H1 (cell line): ENCODE measurements around the gene GARNL3. TPM values are rescaled to one million over a fixed set of nuclear protein-coding genes. Genes with fewer than 3 reads are reported as not detected.

Experiments
- CTBP2 ChIP-seq: IDR thresholded peaks from 2 replicates; pipeline ENCODE4 v1.7.0; 2011; ENCODE audit warnings: borderline replicate concordance, mild to moderate bottlenecking, moderate library complexity, mixed read lengths, low read length; ENCODE audit not compliant: insufficient read depth, insufficient read length
- JUND ChIP-seq: IDR thresholded peaks from 2 replicates; pipeline ENCODE4 v1.6.1; 2011; ENCODE audit warnings: mild to moderate bottlenecking, improper control_type of control experiment, low read length
- KDM1A ChIP-seq: fragments of 200-600, 300-600 bp; sonication (generic); IDR thresholded peaks from 2 replicates; pipeline ENCODE4 v1.7.1; 2016; ENCODE audit warnings: mild to moderate bottlenecking, low read length, borderline replicate concordance
- KDM5A ChIP-seq: fragments of 200-600 bp; IDR thresholded peaks from 2 replicates; pipeline ENCODE4 v1.7.1; 2012; ENCODE audit warnings: mild to moderate bottlenecking, low read length, inconsistent platforms, mixed read lengths
- RAD21 ChIP-seq, 2 experiments: IDR thresholded peaks in 1 of 2; conservative IDR thresholded peaks in 1 of 2; 2 replicates each; pipeline ENCODE4 v1.6.1; 2011; ENCODE audit warnings: low read depth in 2 of 2, low read length in 2 of 2, improper control_type of control experiment in 1 of 2, inconsistent platforms in 1 of 2, mild to moderate bottlenecking in 1 of 2, moderate library complexity in 1 of 2
- polyA plus RNA-seq, 7 experiments: library from polyadenylated mRNA; depleted of rRNA in 3 of 7; stranded (reverse) in 5 of 7; unstranded in 2 of 7; fragments of >200 nt in 5 of 7; fragments of 200-250 nt in 2 of 7; gene quantifications; 1 replicate in 5 of 7; 2 replicates in 1 of 7; 4 replicates in 1 of 7; pipeline versions ENCODE4 v1.2.1 to v1.2.3, GENCODE V29; 2011 to 2013; ENCODE audit warnings: missing spikeins in 2 of 7, mixed read lengths in 2 of 7
- total RNA-seq: library from RNA; stranded (reverse); fragmentation: NEBNext Ultra II Directional; extraction: Animal tissue kit (Norgen Biotek cat#: 25700); gene quantifications from 2 replicates; pipeline ENCODE4 v1.2.1, GENCODE V29; 2021
- TF ChIP-seq, protein P1 (sequence below), 3 experiments: IDR thresholded peaks; 1 replicate in 2 of 3; 2 replicates in 1 of 3; pipeline versions ENCODE4 v1.5.1 to v1.6.1; 2011; ENCODE audit warnings: low read length in 3 of 3, mild to moderate bottlenecking in 3 of 3, inconsistent platforms in 2 of 3, low read depth in 1 of 3, moderate library complexity in 1 of 3; ENCODE audit not compliant: insufficient read depth in 1 of 3; ENCODE audit errors: control extremely low read depth in 1 of 3

The GARNL3 gene
- total and polyA plus RNA-seq, 2 of the 8 experiments (the other 6 are each of a cell fraction or from before 2014, with no cell fraction given): 6.5 to 18.3 TPM

DNA sequence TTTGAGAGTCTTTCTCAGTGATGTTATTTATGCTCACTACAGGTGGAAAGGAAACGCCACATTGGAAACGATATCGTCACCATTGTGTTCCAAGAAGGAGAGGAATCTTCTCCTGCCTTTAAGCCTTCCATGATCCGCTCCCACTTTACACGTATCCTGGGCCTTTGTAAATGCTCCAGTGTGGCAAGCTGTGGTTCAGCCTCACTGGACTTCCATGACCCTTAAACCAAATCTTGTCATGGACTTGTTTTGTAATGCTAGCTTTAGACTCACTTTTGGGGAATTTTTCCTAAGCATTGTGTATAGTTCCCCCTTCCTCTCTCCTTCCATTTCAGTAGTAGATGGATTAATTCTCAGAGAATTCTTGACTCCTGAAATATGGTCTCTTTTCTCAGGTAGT, 71.5 kb downstream of the GARNL3 start (continued):
- TF ChIP-seq RAD21 (IDR thresholded peaks at IDR 0.05 in 1 of 2, conservative IDR thresholded peaks at IDR 0.05 in 1 of 2; ENCODE audit: low read depth in 2 of 2, low read length in 2 of 2) (no peak), KDM1A (no peak), KDM5A (no peak), CTBP2 (no peak), JUND (no peak)
- TF ChIP-seq, protein P1, sequence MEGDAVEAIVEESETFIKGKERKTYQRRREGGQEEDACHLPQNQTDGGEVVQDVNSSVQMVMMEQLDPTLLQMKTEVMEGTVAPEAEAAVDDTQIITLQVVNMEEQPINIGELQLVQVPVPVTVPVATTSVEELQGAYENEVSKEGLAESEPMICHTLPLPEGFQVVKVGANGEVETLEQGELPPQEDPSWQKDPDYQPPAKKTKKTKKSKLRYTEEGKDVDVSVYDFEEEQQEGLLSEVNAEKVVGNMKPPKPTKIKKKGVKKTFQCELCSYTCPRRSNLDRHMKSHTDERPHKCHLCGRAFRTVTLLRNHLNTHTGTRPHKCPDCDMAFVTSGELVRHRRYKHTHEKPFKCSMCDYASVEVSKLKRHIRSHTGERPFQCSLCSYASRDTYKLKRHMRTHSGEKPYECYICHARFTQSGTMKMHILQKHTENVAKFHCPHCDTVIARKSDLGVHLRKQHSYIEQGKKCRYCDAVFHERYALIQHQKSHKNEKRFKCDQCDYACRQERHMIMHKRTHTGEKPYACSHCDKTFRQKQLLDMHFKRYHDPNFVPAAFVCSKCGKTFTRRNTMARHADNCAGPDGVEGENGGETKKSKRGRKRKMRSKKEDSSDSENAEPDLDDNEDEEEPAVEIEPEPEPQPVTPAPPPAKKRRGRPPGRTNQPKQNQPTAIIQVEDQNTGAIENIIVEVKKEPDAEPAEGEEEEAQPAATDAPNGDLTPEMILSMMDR (IDR thresholded peaks at IDR 0.05; ENCODE audit: control extremely low read depth in 1 of 3, insufficient read depth in 1 of 3, low read depth in 1 of 3, low read length in 3 of 3): no peak
- TF ChIP-seq, all 59 proteins: peak for 0
